ENCODE measurements around the gene PMM2.
"Not testable (repeated sequence)": the region's sequence is repeated elsewhere in the genome, so short reads cannot be mapped to it uniquely, and the experiment has no call there.

Gene PMM2

DNA sequence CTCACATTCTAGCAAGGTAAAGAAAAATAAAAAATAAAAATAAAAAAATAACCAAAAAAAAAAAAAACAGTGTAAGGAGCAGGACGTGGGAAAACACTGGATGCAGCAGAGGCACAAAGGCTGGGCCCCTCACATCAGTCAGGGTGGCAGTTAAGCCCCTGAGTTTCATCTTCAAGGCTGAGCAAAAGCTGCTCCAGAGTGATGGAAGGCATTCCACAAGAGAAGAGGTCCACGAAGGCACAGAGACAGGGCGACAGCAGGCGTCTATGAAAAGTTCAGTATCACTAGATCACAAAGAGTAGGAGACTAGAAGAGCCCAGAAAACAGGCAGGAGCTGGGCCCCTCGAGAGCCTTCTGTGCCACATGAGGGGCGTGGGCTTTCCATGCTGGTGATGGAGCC lies 12.2 kb upstream of the PMM2 start:
- no peak for DNase-seq

DNA sequence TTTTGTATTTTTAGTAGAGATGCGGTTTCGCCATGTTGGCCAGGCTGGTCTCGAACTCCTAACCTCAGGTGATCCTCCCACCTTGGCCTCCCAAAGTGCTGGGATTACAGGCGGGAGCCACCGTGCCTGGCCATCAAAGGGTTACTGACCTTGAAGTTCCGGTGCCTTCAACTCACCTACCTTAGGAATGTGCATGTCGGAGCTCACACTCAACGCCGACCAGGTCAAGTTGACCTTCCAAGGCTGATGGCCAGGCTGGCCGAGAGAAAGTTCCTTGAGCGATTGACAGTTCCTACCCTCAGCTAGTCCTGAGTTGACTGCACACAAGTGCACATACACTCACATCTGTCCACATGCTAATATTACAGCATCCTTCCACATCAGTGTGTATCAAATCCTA lies 11.3 kb upstream of the PMM2 start:
- not testable (repeated sequence) for DNase-seq

DNA sequence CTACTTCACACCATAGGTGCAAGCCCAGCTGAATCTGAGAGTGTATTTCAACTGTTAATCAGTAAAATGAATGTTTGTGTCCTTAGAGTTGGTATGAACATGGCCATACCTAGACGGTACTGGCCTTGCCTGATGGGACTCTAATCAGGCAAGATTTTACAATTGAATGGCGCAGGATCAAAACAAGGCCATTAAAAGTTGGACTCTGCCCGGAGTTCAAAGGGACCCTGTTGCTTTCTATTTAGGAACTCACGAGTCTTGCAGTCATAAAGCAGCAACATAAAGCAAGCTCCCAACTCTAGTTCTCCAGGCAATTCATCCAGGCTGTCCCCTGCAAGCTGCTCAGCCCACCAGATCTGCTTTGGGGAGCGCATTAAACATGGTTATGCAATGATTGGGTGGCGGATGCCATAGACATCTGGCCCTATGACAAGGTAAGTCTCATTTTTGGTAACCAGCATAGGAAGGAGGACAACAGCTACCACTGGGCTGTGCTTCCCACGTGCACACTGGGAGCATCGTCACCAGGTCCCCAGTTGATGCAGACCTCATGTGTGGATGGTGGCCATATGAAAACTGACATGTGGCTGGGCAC lies 9.0 kb upstream of the PMM2 start:
- DNase-seq, result peak; percentile 12

DNA sequence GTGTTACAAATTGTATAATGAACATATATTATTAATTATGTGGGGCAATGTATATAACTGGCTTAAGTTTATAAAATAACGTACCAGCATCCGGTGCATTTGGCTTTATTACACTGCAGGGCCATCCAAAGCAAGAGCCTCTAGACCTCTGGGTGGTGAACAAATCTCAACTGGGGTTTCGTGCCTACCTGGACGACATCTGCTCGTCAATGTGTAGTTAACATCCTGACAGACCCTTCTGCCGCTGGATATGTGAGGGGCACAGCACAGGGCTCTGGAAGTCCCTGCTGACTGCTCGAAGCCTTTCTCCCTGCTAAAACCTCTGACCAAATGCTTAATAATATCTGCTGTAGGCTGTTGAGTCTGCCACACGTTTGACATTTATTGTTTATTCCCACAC lies 2.5 kb upstream of the PMM2 start:
- DNase-seq, result no peak

DNA sequence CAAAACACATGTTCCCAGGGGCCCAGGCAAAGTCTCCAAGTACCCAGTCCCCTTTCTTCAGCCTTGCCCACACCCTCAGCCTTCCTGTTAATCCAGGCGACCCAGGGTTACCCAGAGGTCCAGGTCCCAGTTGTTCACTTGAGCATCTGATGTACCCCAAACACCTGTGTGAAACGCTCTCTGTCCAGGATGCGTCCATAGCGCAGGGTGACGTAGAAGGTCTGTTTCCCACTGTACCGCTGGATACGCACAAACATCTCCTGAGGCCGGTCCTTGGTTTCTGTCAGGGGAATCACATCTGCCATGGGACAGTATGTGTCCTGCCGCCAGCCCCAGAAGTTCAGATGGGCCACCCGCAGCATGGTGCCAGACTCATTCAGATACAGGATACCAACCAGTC lies 1.8 kb upstream of the PMM2 start:
- no peak for DNase-seq

DNA sequence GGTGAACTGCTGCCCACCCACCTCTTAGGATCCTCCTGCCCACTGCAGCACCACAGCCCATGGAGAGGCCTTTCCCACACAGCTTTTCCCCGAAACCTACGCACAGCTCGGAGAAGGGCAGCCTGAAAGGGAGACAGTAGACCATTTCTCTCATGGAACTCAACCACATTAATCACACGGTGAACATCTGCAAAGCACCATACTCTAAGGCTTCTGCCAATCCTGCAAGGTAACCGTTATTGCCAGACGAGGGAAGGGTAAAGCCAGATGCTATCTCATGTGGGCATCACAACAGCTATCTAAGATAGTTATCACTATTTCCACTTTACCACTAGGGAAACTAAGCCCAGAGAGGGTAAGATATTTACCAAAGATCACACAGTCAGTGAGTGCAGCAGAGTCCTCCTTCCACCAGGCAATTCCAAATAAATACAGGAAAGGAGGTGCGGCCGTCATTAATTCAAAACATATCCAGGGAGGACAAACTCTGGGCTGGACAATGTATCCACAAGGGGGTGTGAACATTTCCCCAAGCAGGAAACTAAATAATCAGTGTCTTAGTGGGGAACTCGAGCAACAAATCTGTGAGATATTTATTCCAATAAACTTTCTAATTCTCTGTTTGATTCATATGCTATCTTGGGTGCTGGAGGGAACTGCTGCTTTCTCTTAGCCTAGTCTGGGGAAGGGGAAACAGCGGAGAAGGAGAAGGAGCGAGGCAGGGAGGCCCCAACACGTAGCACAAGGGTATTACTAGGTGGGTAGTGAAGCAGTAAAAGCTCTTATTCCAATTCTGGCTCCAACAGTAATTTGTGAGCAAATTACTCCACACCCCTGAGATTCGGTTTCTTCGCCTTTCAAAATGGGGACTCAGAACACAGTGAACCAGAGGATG lies 923 bp upstream of the PMM2 start:
- no peak for DNase-seq

DNA sequence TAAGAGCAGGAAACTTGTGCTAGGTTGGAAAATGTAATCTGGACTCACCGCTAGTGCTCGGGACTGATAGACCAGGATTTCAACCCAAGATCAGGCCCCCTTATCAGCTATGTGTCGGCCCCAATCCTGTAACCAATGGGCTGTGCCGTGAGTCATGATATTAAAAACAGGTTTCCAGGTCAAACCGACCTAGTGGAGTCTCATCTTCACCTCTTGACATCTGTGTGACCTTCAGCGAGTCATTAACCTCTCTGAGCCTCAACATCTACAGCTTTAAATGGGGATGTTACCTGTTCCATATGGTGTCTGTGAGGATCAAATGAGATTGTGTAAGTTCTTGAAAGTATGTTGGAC lies 512 bp downstream of the PMM2 start:
- no peak for DNase-seq

DNA sequence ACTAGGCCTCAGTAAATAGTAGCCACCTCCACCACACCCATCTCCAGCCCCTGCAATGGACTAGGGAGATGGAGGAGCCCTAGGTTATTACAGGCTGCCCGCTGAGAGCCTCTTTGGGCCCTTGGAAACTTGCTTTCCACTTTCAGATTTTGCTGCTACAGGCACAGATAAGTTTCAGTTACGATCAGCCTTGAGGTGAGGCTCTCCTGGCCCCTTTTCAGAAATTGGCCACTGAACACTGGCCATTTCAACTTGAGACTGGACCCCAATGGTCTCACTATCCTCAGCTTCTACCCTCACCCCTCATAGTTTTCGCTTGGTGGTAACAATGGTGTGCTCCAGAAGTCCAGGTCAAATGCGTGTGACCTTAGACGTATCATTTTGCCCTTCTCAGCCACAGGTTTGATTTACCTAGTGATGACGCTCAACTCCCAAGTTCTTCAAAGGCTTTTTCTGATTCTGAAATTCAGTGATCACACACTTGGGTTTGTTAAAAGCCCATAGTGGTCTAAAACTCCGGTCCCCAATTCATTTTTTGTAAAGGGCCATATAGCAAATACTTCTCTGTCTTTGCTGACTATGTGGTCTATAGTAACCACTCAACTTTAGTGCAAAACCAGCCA lies 1.0 kb downstream of the PMM2 start:
- no peak for DNase-seq

DNA sequence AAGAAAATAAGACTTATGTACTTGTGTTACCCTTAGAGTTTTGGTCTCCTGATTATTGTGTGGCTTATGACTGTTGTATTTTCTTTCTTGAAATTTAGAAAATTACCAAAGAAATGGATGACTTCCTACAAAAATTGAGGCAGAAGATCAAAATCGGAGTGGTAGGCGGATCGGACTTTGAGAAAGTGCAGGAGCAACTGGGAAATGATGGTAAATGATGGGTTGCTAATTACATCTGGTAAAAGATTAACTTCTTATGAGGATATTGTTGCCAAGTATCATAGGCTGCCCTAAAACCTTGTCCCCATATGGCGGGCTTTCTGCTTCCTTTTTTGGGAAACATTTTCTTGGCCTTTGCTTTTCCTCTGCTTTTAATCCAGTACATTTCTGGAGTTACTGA lies 4.1 kb downstream of the PMM2 start:
- DNase-seq, result no peak

DNA sequence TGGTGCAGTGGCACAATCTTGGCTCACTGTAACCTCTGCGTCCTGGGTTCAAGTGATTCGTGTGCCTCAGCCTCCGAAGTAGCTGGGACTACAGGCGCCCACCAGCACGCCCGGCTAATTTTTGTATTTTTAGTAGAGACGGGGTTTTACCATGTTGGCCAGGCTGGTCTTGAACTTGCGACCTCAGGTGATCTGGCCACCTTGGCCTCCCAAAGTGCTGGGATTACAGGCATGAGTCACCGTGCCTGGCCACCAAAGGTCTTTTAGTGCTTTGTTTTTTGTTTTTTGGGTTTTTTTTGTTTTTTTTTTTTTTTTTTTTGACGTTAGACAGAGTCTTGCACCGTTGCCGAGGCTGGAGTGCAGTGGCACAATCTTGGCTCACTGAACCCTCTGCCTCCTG lies 6.1 kb downstream of the PMM2 start:
- not testable (repeated sequence) for DNase-seq

DNA sequence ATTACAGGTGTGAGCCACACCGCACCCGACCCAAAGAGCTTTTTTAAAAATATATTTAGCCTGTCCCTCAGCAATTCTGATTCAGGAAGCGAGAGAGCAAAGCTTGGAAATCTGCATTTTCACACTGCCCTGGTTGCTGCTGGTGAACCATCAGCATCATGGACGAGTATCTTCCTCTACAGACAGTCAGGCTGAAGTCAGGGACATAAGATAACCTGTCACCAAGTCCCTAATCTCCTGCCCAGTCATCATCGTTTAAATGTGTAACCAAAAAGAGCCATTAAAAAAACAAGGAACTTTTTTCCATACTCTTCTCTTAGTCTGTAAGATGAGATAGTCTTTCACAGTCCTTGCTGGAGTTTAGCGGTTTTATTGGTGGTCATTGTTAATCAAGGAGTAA lies 6.7 kb downstream of the PMM2 start:
- no peak for DNase-seq

DNA sequence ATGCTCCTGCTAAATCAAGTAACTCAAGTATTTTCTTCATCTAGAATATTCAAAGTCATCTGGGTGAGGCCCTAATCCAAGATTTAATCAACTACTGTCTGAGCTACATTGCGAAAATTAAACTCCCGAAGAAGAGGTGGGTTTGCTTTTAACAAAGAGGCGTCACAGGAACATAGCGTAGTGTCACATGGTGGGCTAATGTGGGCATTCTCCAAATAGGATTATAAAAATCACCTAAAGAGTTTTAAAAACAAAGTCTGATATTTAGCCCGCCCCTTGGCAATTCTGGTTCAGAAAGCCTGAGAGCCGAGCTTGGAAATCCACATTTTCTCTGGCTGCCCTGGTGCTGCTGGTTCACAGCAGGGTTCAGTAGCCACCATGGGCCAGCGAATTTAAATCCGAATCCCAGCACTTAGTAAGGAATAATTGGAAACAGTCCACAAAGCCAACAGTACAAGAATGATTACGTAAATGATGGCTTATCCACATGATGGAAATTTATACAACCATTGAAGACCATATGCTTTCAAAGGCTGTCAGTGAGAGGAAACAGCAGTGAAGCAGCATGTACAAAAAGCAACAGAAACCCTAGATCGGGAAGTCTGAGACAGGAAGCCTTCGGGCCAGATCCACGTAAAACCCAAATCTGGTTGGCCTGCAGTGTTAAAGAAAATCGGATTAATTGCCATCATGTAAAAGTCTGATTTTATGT lies 8.8 kb downstream of the PMM2 start:
- DNase-seq, result peak; percentile 2

DNA sequence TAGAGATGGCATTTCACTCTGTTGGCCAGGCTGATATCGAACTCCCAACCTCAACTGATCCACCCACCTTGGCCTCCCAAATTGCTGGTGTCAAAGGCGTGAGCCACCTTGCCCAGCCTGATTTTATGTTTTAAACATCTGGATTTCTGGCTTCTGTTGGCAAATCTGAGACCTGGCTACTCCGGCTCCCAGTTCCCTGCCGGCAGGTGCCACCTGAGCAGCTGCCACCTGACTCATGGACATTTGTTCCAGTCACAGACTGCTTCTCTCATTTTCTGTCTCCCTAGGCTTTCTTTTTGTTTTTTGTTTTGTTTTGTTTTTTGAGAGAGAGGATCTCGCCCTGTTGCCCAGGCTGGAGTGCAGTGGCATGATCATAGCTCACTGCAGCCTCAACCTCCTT lies 9.6 kb downstream of the PMM2 start:
- DNase-seq, result no peak

DNA sequence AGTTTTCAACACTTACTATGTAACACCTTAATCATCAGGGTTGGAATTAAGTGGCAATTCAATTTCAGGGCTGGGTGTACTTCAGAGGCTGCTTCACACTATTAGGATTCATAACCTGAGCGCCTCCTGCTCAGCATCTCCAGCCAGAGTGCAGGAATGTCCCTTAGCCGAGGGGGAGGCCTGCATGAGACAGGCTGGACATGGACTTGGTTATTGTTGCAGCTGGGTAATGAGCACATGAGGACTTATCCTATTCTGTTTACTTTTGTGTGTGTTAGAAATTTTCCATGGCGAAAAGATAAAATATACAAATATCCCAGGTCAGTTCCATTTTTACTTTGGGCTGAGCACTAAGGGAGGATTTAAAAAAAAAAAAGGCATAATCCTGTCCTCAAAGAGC lies 10.4 kb downstream of the PMM2 start:
- DNase-seq, result no peak

DNA sequence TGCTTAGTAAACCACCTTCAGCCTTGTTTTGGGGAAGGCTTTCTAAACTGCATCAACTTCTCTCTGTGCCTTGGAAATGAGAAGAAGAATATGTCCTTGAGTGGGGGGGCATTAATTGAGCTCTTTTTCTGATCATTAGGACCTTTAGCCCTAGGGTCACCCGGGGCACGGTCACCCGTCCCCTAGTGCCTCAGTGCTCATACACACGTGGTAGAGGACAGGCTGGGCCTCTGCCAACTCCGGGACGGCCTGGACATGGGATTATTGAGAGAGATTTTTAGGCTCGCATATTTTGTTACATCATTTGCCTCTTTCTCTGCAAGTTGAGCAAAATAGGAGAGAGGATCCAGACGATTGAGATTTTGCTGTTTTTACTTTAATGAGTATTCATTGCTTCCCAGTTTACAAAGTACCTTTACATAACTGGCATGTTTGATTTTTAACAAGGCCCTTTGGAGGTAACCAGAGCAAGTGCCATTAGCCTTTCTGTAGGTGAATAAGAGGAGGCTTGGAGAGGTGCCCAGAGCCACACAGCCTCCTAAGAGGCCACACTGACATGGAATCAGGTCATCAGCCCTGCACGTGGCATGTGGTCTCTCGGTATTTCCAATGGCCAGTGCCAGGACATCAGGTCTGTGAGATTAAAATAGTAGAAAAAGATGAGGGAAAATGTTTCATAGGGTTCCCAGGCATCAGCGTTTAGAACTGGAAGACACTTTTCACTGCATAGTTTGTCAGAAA lies 11.1 kb downstream of the PMM2 start:
- DNase-seq, result no peak

DNA sequence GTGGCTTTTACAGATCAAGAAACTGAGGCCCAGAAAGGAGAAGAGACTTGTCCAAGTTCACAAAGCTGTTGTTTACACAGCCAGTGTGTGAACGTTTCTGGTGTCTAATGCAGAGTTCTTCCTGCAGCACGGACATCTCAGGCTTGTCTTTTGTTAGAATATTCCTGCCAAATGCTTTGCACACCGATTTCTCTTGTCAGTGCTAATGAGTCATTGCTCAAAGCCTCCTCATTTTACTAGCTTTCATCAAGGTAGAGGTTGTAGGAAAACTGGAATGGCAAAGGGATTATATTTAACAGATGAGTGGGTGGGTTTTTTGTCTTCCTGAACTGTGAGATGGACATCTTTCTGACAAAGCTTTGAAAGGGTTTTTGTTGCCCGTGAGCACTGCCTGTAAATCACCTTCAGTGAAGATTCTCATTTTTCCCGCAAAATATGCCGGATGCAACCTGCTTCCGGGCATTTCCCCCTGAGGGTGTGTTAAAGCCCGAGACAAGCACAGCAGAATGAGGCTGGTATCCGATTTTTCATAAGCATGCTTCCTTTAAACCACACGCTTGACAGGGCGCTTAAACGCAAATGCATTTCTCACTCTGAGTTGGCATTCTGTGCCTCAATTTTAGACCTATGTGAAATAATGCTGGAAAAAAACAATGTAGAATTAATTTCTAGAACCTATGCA lies 14.7 kb downstream of the PMM2 start:
- DNase-seq, result no peak

DNA sequence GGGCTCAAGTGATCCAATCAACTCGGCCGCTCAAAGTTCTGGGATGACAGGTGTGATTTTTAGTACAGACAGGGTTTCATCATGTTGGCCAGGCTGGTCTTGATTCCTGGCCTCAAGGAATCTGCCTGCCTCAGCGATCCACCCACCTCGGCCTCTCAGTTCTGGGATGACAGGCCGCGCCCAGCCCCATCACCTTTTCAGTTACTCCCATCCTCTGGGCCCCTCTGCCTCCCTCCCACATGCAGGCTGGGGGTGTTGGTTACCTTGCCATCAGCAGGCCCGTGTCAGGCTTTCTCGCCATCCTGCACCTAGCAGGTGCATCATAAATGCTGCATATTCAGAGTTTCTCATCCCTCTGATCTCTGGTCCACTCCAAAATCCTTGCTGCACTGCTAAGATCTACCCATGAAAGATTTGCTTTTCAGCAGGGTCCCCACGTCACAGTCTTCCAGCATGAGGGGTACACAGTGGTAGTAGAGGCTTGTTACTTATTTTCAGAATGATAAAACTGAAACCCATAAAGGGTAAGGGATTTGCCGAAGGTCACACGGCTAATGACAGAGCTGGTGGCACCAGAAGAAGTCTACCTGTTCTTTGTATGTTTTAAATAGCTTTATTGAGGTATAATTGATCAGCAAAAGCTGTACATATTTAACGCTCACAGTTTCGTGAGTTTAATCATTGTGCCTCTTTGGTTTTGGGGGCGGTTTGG lies 16.6 kb downstream of the PMM2 start:
- no peak for DNase-seq

DNA sequence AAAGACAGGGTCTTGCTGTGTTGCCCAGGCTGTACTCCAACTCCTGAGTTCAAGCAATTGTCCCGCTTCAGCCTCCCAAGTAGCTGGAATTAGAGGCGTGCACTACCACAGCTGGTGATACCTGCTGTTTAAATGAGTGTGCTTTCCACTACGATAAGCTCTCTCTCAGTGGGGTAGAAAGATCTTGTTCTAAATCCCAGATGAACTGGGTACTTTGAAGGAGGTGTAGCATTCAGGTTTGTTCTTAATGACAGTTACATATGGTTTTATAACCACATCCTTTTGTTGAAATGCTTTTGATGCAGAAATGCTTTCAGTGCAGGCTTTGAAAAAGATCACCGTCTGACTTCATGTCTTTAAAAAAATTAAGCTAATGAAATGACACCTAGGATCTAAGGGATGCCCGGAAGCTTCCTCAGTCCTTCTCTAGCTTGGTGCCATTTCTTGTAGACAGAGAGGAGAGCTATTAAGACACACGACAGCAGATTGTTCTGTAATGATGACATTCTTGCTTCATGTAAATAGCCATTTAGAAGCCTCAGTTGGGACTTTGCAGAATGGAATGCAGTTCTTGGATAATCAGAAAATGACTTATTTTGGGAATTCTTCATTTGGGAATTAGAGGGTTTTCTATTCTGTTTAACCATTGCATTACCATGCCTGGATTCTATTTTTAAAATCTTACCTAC lies 19.5 kb downstream of the PMM2 start:
- DNase-seq, result no peak

DNA sequence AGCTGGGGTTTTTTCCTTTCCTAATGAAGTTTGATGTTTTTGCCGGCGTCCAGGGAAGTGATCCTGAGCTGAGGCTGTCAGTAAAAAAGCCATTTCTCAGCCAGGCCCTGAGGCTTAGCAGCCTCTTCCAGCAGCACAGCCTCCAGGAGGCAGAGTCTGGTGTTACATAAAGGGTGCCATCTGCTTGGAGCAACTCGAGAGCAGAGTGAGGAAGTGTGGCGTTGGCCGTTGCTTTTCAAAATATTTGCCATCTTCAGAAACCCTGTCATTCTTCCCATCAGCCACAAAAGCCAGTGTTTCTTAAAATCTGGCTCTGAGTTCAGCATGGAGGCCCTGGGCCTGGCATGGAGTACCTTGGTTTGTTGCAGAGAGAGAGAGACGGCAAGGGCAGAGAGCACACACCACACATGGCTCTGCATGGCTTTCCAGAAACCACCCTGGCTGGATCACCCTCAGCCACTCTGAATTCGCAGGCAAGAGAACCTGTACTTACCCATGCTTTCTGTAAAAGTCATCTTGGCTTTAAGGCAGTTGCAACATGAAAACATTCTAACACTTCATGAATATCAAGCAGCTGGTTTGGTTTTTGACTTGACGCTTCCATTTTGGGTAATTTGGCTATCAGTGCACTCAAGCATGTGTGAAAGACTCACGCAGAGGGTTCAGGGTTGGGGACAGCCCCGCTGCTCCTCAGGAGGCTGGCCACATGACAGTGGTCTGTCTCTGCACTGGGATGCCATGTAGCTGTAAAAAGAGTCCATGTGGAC lies 21.0 kb downstream of the PMM2 start:
- no peak for DNase-seq

DNA sequence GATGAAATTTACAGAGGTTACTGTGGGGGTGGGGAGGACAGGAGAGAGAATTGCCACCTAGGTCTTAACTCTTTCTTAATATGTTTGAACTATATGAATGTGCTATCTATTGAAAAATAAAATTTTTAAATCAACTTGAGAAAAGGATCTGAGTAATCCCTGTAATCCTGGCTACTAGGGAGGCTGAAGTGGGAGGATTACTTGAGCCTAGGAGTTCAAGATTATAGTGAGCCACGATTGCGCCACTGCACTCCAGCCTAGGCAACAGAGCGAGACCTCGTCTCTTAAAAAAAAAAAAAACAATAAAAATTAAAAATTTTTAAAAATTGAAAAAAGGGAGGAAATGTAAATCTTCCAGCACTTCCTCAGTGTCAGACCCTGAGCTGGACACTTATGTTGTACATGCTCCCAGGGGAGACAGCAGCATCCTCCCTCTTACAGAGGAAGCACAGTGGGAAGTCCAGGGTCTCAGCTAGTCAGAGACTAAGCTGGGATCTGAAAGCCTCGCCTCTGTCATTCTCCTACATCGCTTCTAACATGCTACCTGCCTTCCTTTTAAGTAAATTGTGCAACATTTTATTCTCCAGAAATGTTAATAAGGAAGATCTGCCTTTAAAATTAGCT lies 21.9 kb downstream of the PMM2 start:
- DNase-seq, result no peak
